ENCODE measurements around the gene MED15.

- TF ChIP-seq, protein P1, sequence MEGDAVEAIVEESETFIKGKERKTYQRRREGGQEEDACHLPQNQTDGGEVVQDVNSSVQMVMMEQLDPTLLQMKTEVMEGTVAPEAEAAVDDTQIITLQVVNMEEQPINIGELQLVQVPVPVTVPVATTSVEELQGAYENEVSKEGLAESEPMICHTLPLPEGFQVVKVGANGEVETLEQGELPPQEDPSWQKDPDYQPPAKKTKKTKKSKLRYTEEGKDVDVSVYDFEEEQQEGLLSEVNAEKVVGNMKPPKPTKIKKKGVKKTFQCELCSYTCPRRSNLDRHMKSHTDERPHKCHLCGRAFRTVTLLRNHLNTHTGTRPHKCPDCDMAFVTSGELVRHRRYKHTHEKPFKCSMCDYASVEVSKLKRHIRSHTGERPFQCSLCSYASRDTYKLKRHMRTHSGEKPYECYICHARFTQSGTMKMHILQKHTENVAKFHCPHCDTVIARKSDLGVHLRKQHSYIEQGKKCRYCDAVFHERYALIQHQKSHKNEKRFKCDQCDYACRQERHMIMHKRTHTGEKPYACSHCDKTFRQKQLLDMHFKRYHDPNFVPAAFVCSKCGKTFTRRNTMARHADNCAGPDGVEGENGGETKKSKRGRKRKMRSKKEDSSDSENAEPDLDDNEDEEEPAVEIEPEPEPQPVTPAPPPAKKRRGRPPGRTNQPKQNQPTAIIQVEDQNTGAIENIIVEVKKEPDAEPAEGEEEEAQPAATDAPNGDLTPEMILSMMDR (IDR thresholded peaks at IDR 0.05), result no peak
- no peak for TF ChIP-seq POLR2A (IDR thresholded peaks at IDR 0.05; ENCODE audit: low read depth)
Observed at GRCh38 chr22:20625270-20625669, 117.9 kb downstream of the MED15 start.

All from esophagus muscularis mucosa (tissue), 3 donors.